Panc1 (cell line): ENCODE data around the gene MPL. TPM values are rescaled to one million over a fixed set of nuclear protein-coding genes. Genes with fewer than 3 reads are reported as not detected.

ENCODE experiments used
- ATAC-seq: fragments of 200-7000 bp; cut with Tn5 transposase; 2 replicates; pipeline ENCODE4 v1.9.1; 2020; ENCODE audit warnings: mild to moderate bottlenecking, moderate library complexity
- BruUV-seq: library from RNA; stranded (reverse); fragments of 400-500 nt; replicated peaks from 2 replicates; lab custom pipeline; 2021; lab: Mats Ljungman, UMichigan
- CTCF ChIA-PET: fragments of 300-600 bp; sonication (Branson Sonifier 250); formaldehyde crosslinking; loops from one replicate; lab custom pipeline; 2022; ENCODE audit warnings: antibody characterized with exemption; lab: Charles Lee
- POLR2A ChIA-PET: fragments of 300-600 bp; sonication (Branson Sonifier 250); formaldehyde crosslinking; loops from one replicate; lab custom pipeline; 2022; ENCODE audit warnings: antibody characterized with exemption; lab: Charles Lee
- DNase-seq: peaks from one replicate; pipeline ENCODE4 v3.0.0-alpha.2; 2010; ENCODE audit warnings: low read depth, low spot score
- H3K27ac ChIP-seq: 2 replicates; pipeline ENCODE4 v1.5.1; 2011; ENCODE audit warnings: mild to moderate bottlenecking, low read length, inconsistent platforms
- H3K27me3 ChIP-seq: fragments of 200-500 bp; sonication (Bioruptor generic); 2 replicates; pipeline ENCODE4 v1.6.0; 2014; ENCODE audit warnings: low read length, inconsistent platforms; ENCODE audit not compliant: control insufficient read depth, insufficient read depth
- H3K36me3 ChIP-seq: fragments of 200-500 bp; sonication (Bioruptor generic); 2 replicates; pipeline ENCODE4 v1.5.1; 2014; ENCODE audit warnings: inconsistent platforms, mild to moderate bottlenecking, low read length, moderate library complexity; ENCODE audit not compliant: control insufficient read depth, insufficient read depth
- H3K4me1 ChIP-seq: 2 replicates; pipeline ENCODE4 v1.5.1; 2011; ENCODE audit warnings: inconsistent platforms, mild to moderate bottlenecking, low read length, moderate library complexity; ENCODE audit not compliant: control insufficient read depth, insufficient read depth
- H3K4me3 ChIP-seq, 2 experiments: 2 replicates each; pipeline ENCODE4 v1.5.1; 2011 to 2012; ENCODE audit warnings: low read depth in 2 of 2, low read length in 2 of 2, mild to moderate bottlenecking in 2 of 2, inconsistent platforms in 1 of 2, moderate library complexity in 1 of 2
- H3K9me3 ChIP-seq: fragments of 200-500 bp; sonication (Bioruptor generic); 2 replicates; pipeline ENCODE4 v1.5.1; 2014; ENCODE audit warnings: low read depth, mild to moderate bottlenecking, inconsistent platforms, low read length, moderate library complexity; ENCODE audit not compliant: control insufficient read depth, insufficient read depth
- CTCF ChIP-seq: fragments of 450-650 bp; IDR thresholded peaks from 2 replicates; pipeline ENCODE4 v1.5.1; 2017; ENCODE audit warnings: mild to moderate bottlenecking
- POLR2AphosphoS5 ChIP-seq: IDR thresholded peaks from 2 replicates; pipeline ENCODE4 v1.6.1; 2012; ENCODE audit warnings: mild to moderate bottlenecking, low read depth, low read length, moderate library complexity
- REST ChIP-seq, 2 experiments: IDR thresholded peaks; 2 replicates each; pipeline ENCODE4 v1.6.1; 2011 to 2012; ENCODE audit warnings: low read depth in 2 of 2, control low read depth in 1 of 2, low read length in 1 of 2, mild to moderate bottlenecking in 1 of 2, moderate library complexity in 1 of 2; ENCODE audit not compliant: insufficient read depth in 1 of 2
- SIN3A ChIP-seq: IDR thresholded peaks from 2 replicates; pipeline ENCODE4 v1.6.1; 2012; ENCODE audit warnings: low read depth, mild to moderate bottlenecking, low read length, moderate library complexity, borderline replicate concordance; ENCODE audit not compliant: insufficient read depth
- TCF7L2 ChIP-seq: IDR thresholded peaks from 2 replicates; pipeline ENCODE4 v1.6.1; 2011; ENCODE audit warnings: mild to moderate bottlenecking, low read depth, low read length, inconsistent platforms
- in situ Hi-C: cut with HindIII; loops from 2 replicates; pipeline ENCODE4 v1.10.0; 2016; ENCODE audit warnings: low sequenced_read_pairs, low pct_unique_long_range_greater_than_20kb
- intact Hi-C: fragments of 100-400 bp; cut with micrococcal nuclease; formaldehyde crosslinking; loops from one replicate; pipeline ENCODE4 v1.10.0; 2022; ENCODE audit not compliant: unreplicated experiment
- total RNA-seq: library from RNA; stranded (reverse); gene quantifications from one replicate; pipeline ENCODE4 v1.2.1, GENCODE V29; 2021; ENCODE audit not compliant: unreplicated experiment

Gene MPL
- total RNA-seq, 1 experiment from 2014 or later = not detected

GRCh38 chr1:43363935-43364525 lies 26.4 kb downstream of the MPL start:
- intact Hi-C loops (no loop called here), in situ Hi-C loops (no loop called here)
- CTCF ChIA-PET = interaction anchor here (0.7 kb wide), 1 partner anchor 103 kb away, joined by 5 read pairs; no protein-coding TSS in a partner anchor
- peaks cover 40% of the 10 kb centered on the region for H3K4me1 ChIP-seq
- no peak overlapping the region; the same call in 1 of the 2 replicates for H3K27ac ChIP-seq
- DNase-seq (no peak), ATAC-seq (no peak)
- no peaks in the 10 kb centered on the region for H3K27me3 ChIP-seq
- no peak for TF ChIP-seq SIN3A
- TF ChIP-seq CTCF = no peak
- no peak for TF ChIP-seq TCF7L2
- no peak for TF ChIP-seq POLR2AphosphoS5
- no peak for TF ChIP-seq REST (IDR thresholded peaks at IDR 0.05; ENCODE audit: insufficient read depth in 1 of 2, low read depth in 2 of 2, low read length in 1 of 2)
- POLR2A ChIA-PET = interaction anchor here (0.6 kb wide), 1 partner anchor 705 kb away, joined by 5 read pairs; no protein-coding TSS in a partner anchor
- no peak overlapping the region for H3K4me3 ChIP-seq
- no peaks in the 10 kb centered on the region for H3K9me3 ChIP-seq
- BruUV-seq = TSS peak; percentile 73
- peaks cover 12% of the 10 kb centered on the region for H3K36me3 ChIP-seq

- CTCF ChIA-PET = no interaction called here
- intact Hi-C loops = no loop called here
- ATAC-seq (no peak), DNase-seq (no peak)
- Histone ChIP-seq H3K27ac (no peak overlapping the region), H3K27me3 (no peaks in the 10 kb centered on the region), H3K4me3 (0 out of 4 replicates have a peak overlapping the region, but pooled peaks of 1 of the 2 experiments have one; percentile 87), H3K9me3 (no peaks in the 10 kb centered on the region), H3K4me1 (peaks cover 35% of the 10 kb centered on the region), H3K36me3 (peaks cover 8% of the 10 kb centered on the region)
- in situ Hi-C loops = no loop called here
- BruUV-seq = no TSS peak
- POLR2A ChIA-PET = no interaction called here
- TF ChIP-seq TCF7L2 (no peak), POLR2AphosphoS5 (no peak), SIN3A (no peak), CTCF (no peak), REST (IDR thresholded peaks at IDR 0.05; ENCODE audit: insufficient read depth in 1 of 2, low read depth in 2 of 2, low read length in 1 of 2) (no peak)
These were observed 28.1 kb downstream of the MPL start for GRCh38 chr1:43365678-43366077.
